Measurements from ENCODE around the gene PCNX3. TPM values are rescaled to one million over a fixed set of nuclear protein-coding genes. Genes with fewer than 3 reads are reported as not detected.

The PCNX3 gene
- 10 to 100 TPM; 46.4 to 53.1 TPM for total RNA-seq
- polyA plus RNA-seq, result 8.5 TPM

DNA sequence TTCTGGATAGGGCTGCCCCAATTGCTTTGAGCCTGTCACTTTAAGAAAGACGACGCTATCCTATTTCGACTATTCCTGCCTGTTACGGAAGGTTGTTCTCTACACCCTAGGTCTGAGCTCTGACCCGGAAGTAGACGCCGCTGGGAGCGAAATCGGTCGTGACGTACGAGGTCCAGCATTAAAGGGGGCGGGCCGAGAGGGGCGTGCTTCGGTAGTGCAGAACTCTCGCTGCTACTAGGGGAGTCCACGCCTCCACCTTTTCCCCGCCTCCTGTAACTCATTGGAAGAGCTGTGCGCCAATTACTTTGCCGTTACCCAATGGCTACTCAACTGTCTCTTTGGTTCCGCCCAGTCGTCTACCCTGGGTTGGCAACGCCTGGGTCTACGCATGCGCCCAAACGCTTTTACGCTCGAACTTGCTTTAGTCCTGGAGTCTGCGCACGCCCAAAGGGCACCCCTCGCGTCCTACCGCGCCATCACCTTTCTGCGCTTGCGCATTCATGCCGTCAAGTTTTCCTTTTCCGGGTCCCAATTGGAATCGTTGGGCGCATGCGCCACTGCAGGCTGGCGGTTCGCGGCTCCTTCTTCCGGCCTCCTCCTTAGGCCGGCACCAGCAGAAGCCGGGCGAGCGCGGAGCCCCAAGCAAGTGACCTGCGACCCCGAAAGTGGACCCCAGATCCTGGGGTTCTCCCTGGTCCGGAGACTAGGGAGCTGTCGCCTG lies at the start of gene PCNX3:
Gene PCNX3 (plus strand): TSS at position 548 of the 721 bp plus-strand sequence. CDS start 536 bp downstream, outside the sequence.
- DNase-seq, result peak; percentile 100
- Histone ChIP-seq H3K4me1 (ENCODE audit: insufficient read depth, low read length) (peaks cover 44% of the 10 kb centered on the region), H3K9me3 (ENCODE audit: low read length) (no peaks in the 10 kb centered on the region), H3K36me3 (ENCODE audit: insufficient read depth, low read length) (peaks cover 12% of the 10 kb centered on the region), H3K27ac (ENCODE audit: low read depth, low read length) (peak within 1 kb of the TSS; percentile 91), H3K27me3 (ENCODE audit: insufficient read depth, low read length, poor library complexity, severe bottlenecking) (no peaks in the 10 kb centered on the region), H3K4me3 (ENCODE audit: low read length) (peak within 1 kb of the TSS; percentile 93)
- peak within 1 kb of the TSS; percentile 89 to 99 (median 97) for H3K4me3 Mint-ChIP-seq
- H3K4me1 Mint-ChIP-seq, result peaks cover 31 to 66% (median 37%) of the 10 kb centered on the region in 3 donors
- CTCF ChIA-PET, result interaction anchor here (0.8 to 2.6 kb wide), 16 partner anchors 10 to 575 kb away, joined by 3 to 28 read pairs (median 4); partner anchors contain the start of genes EHBP1L1, KAT5, MUS81 and RELA
- POLR2A ChIA-PET, result interaction anchor here (0.6 to 3.7 kb wide), 27 partner anchors 9 to 386 kb away, joined by 3 to 32 read pairs (median 5); partner anchors contain the start of genes CCDC85B, CFL1, EHBP1L1 and FAM89B
- H3K36me3 Mint-ChIP-seq, result peaks cover 0 to 61% (median 2%) of the 10 kb centered on the region in 3 donors
- H3K27ac Mint-ChIP-seq, result peak within 1 kb of the TSS; percentile 88 to 100 (median 99)
- H3K9me3 Mint-ChIP-seq, result no peaks in the 10 kb centered on the region
- no peaks in the 10 kb centered on the region for H3K27me3 Mint-ChIP-seq

DNA sequence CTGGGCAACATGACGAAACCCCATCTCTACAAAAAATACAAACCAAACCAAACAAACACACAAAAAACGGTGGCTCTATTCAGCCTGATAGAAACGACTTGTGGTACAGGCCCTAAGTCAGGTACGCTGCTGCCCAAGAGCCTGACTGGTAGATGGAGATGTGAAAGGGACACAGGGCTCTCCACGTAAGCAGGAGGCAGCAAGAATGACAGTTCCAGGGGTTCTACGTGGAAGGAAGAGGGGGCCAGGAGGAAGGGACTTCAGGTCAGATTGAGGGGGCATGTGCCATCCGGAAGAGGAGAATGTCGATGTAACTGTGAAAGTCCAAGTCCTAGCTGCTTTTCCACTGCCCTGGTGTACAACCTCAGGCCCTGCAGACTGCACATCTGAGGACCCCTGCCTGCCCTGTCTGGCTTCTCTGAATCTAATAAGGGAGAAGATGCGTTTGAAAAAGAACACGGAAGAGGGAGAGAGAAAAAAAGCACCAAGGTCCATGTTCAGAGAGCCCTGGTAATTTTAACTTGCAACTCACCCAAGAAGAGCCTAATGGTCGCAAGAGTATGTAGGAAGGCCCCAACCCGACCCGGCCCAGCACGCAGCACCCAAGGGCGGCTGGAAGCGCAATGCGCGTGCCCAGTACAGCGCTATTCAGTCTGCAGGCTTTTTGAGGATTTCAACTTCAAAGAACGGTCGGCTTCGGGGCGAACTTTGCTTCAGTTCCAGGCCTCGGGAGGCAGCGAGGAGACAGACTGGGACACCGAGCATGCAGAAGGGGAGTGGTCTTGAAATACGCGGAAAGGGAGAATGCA lies 46.2 kb upstream of the PCNX3 start:
- H3K9me3 Mint-ChIP-seq, result no peaks in the 10 kb centered on the region
- DNase-seq, result no peak
- peak overlapping the region; percentile 98 to 99 (median 99) for H3K4me3 Mint-ChIP-seq
- peaks cover 0 to 30% (median 2%) of the 10 kb centered on the region in 3 donors for H3K36me3 Mint-ChIP-seq
- H3K27me3 Mint-ChIP-seq, result peaks cover 0 to 1% of the 10 kb centered on the region in 2 donors
- Histone ChIP-seq H3K36me3 (ENCODE audit: insufficient read depth, low read length) (no peaks in the 10 kb centered on the region), H3K27ac (ENCODE audit: low read depth, low read length) (peak overlapping the region; percentile 96), H3K4me3 (ENCODE audit: low read length) (peak overlapping the region; percentile 95), H3K27me3 (ENCODE audit: insufficient read depth, low read length, poor library complexity, severe bottlenecking) (no peaks in the 10 kb centered on the region), H3K9me3 (ENCODE audit: low read length) (no peaks in the 10 kb centered on the region), H3K4me1 (ENCODE audit: insufficient read depth, low read length) (peaks cover 80% of the 10 kb centered on the region)
- POLR2A ChIA-PET, result interaction anchor here (0.6 to 4.3 kb wide), 10 partner anchors 9 to 290 kb away, joined by 3 to 34 read pairs (median 4); partner anchors contain the start of genes MALAT1, MAP3K11, MUS81 and PCNX3
- peak overlapping the region; percentile 96 to 100 (median 100) for H3K27ac Mint-ChIP-seq
- CTCF ChIA-PET, result interaction anchor here (1.0 to 5.5 kb wide), 4 partner anchors 12 to 28 kb away, joined by 4 to 78 read pairs (median 40); no protein-coding TSS in a partner anchor
- peaks cover 67 to 85% (median 82%) of the 10 kb centered on the region in 3 donors for H3K4me1 Mint-ChIP-seq

DNA sequence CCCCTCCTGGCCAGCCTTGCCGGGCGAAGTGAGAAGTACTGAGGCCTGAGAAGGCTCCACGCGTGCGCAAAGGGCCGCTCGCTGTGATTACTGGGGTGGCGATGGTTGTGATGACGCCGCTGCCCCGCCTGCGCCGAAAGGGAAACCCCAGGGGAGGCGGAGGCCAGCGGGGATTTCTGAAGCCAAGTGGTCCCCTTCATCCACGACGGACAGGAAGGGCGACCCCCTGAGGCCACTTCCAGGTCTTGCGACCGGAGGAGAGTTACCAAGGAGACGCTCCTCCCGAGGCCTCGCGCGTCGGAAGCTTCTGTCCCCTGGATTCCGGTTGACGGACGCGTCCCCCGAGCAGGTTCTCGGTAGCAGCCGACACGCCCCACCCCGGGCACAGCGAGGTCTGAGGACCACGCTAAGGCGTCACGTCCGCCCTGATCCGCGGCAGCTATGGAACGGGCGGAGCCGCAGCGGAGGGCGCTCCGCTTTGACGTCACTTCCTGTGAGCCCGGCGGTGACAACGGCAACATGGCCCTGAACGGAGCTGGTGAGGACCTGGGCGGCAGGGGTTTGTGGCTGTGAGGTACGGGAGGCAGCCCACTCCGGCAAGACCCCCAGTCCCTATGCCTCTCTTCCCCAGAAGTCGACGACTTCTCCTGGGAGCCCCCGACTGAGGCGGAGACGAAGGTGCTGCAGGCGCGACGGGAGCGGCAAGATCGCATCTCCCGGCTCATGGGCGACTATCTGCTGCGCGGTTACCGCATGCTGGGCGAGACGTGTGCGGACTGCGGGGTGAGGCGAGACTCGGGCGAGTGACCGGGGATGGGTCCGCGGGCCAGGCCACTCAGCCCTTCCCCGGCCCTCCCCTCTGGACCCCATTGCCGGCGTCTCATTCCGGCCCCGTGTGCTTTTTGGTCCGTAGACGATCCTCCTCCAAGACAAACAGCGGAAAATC lies 45.3 kb upstream of the PCNX3 start, which contains the start of gene ZNRD2:
Gene ZNRD2 (plus strand): TSS at position 505 of the 946 bp plus-strand sequence. CDS start 15 bp downstream, at position 520.
- H3K4me3 ChIP-seq (ENCODE audit: low read length), result peak within 1 kb of the TSS; percentile 95
- no peaks in the 10 kb centered on the region for H3K27me3 ChIP-seq (ENCODE audit: insufficient read depth, low read length, poor library complexity, severe bottlenecking)
- DNase-seq, result peak; percentile 97 to 99 (median 98)
- no peaks in the 10 kb centered on the region for H3K36me3 ChIP-seq (ENCODE audit: insufficient read depth, low read length)
- H3K36me3 Mint-ChIP-seq, result peaks cover 0 to 34% (median 2%) of the 10 kb centered on the region in 3 donors
- H3K4me1 ChIP-seq (ENCODE audit: insufficient read depth, low read length), result peaks cover 76% of the 10 kb centered on the region
- no peaks in the 10 kb centered on the region for H3K9me3 Mint-ChIP-seq
- H3K4me1 Mint-ChIP-seq, result peaks cover 66 to 86% (median 83%) of the 10 kb centered on the region in 3 donors
- peak within 1 kb of the TSS; percentile 96 to 100 (median 100) for H3K27ac Mint-ChIP-seq
- ChIA-PET CTCF (interaction anchor here (1.0 to 5.5 kb wide), 9 partner anchors 10 to 290 kb away, joined by 3 to 78 read pairs (median 13); partner anchors contain the start of gene MUS81), POLR2A (interaction anchor here (0.6 to 4.3 kb wide), 15 partner anchors 9 to 290 kb away, joined by 3 to 34 read pairs (median 4); partner anchors contain the start of genes MALAT1, MAP3K11, MUS81 and PCNX3)
- peak within 1 kb of the TSS; percentile 98 to 99 (median 99) for H3K4me3 Mint-ChIP-seq
- H3K9me3 ChIP-seq (ENCODE audit: low read length), result no peaks in the 10 kb centered on the region
- H3K27ac ChIP-seq (ENCODE audit: low read depth, low read length), result peak within 1 kb of the TSS; percentile 96
- H3K27me3 Mint-ChIP-seq, result peaks cover 0 to 1% of the 10 kb centered on the region in 2 donors

DNA sequence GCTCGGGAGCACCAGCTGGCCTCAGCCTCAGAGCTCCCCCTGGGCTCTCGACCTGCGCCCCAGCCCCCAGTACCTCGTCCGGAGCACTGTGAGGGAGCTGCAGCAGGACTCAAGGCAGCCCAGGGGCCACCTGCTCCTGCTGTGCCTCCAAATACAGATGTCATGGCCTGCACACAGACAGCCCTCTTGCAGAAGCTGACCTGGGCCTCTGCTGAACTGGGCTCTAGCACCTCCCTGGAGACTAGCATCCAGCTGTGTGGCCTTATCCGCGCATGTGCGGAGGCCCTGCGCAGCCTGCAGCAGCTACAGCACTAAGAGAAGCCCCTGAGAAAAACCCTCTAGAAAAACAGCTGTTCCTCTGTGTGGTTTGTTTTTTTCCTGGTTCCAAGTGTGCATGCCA lies 44.2 kb upstream of the PCNX3 start:
- peak overlapping the region; percentile 85 to 99 (median 99) for H3K4me3 Mint-ChIP-seq
- peak overlapping the region; percentile 96 to 100 (median 100) for H3K27ac Mint-ChIP-seq
- H3K4me1 Mint-ChIP-seq, result peaks cover 59 to 80% (median 76%) of the 10 kb centered on the region in 3 donors

DNA sequence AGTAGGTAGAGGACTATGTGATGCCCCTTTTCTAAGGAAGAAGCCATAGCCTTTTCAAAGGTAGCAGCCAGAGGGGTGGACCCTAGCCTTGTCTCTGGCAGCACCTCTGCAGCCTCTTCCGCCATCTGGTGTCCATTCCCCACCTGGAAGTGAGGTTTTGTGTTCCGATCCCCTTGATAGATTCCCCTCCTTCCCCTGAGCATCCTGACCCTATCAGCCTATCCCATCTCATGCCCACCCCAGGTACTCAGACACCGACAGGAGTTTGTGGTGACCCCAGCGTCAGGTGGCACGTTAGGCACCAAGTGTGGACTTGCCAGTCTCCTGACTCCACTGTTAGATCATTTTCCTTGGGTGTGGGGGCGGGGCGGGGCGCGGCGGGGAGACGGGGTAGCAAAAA lies 43.6 kb upstream of the PCNX3 start:
- CTCF ChIA-PET, result interaction anchor here (0.7 to 5.5 kb wide), 10 partner anchors 16 to 153 kb away, joined by 3 to 78 read pairs (median 12); partner anchors contain the start of gene PCNX3
- H3K4me3 Mint-ChIP-seq, result peak overlapping the region; percentile 85 to 99 (median 99)
- Histone ChIP-seq H3K27me3 (ENCODE audit: insufficient read depth, low read length, poor library complexity, severe bottlenecking) (no peaks in the 10 kb centered on the region), H3K4me1 (ENCODE audit: insufficient read depth, low read length) (peaks cover 68% of the 10 kb centered on the region), H3K9me3 (ENCODE audit: low read length) (no peaks in the 10 kb centered on the region), H3K4me3 (ENCODE audit: low read length) (peak overlapping the region; percentile 59), H3K36me3 (ENCODE audit: insufficient read depth, low read length) (no peaks in the 10 kb centered on the region), H3K27ac (ENCODE audit: low read depth, low read length) (peak overlapping the region; percentile 43)
- H3K9me3 Mint-ChIP-seq, result peaks cover 0 to 2% (median 0%) of the 10 kb centered on the region in 5 donors
- no peak for DNase-seq
- peaks cover 0 to 1% of the 10 kb centered on the region in 2 donors for H3K27me3 Mint-ChIP-seq
- peaks cover 59 to 80% (median 70%) of the 10 kb centered on the region in 3 donors for H3K4me1 Mint-ChIP-seq
- H3K27ac Mint-ChIP-seq, result peak overlapping the region; percentile 96 to 100 (median 100)
- H3K36me3 Mint-ChIP-seq, result peaks cover 0 to 37% (median 2%) of the 10 kb centered on the region in 3 donors
- POLR2A ChIA-PET, result interaction anchor here (0.6 to 4.3 kb wide), 12 partner anchors 13 to 1284 kb away, joined by 3 to 34 read pairs (median 4); partner anchors contain the start of genes MAP3K11, NEAT1, PCNX3 and SIPA1

More for the DNA sequence above, 44.2 kb upstream of the PCNX3 start:
- Histone ChIP-seq H3K36me3 (ENCODE audit: insufficient read depth, low read length) (no peaks in the 10 kb centered on the region), H3K27ac (ENCODE audit: low read depth, low read length) (peak overlapping the region; percentile 96), H3K4me3 (ENCODE audit: low read length) (peak overlapping the region; percentile 59), H3K9me3 (ENCODE audit: low read length) (no peaks in the 10 kb centered on the region), H3K4me1 (ENCODE audit: insufficient read depth, low read length) (peaks cover 68% of the 10 kb centered on the region), H3K27me3 (ENCODE audit: insufficient read depth, low read length, poor library complexity, severe bottlenecking) (no peaks in the 10 kb centered on the region)
- no peak for DNase-seq
- peaks cover 0 to 1% of the 10 kb centered on the region in 2 donors for H3K27me3 Mint-ChIP-seq
- CTCF ChIA-PET, result interaction anchor here (0.8 to 5.5 kb wide), 9 partner anchors 12 to 152 kb away, joined by 3 to 78 read pairs (median 13); partner anchors contain the start of gene PCNX3
- peaks cover 0 to 37% (median 2%) of the 10 kb centered on the region in 3 donors for H3K36me3 Mint-ChIP-seq
- peaks cover 0 to 2% (median 0%) of the 10 kb centered on the region in 5 donors for H3K9me3 Mint-ChIP-seq
- POLR2A ChIA-PET, result interaction anchor here (1.1 to 4.3 kb wide), 5 partner anchors 25 to 146 kb away, joined by 4 to 34 read pairs (median 9); partner anchors contain the start of genes MAP3K11, PCNX3 and SIPA1

DNA sequence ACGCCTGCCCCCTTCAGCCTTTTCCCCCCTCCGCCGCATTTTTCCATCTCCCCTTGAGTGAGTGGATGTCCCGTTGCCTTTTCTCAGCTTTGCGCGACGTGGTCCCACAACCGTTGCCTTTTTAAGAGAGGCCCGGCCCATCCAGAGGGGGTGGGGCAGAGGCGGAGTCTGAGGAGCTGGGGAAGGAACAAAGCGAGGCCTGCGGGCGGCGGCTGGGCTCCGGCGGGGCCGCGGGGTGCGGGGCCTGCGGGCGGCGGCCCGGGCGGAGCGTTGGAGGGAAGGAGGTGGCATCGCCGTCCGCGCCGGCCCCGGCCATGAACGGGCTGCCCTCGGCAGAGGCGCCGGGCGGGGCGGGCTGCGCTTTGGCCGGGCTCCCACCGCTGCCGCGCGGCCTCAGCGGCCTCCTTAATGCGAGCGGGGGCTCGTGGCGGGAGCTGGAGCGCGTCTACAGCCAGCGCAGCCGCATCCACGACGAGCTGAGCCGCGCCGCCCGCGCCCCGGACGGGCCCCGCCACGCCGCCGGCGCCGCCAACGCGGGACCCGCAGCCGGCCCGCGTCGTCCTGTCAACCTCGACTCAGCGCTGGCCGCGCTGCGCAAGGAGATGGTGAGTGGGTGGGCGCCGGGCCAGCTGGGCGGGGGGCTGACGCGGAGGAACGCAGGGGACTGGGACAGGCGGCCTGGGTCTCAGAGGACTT lies 43.1 kb upstream of the PCNX3 start, which contains the start of gene FAM89B:
Gene FAM89B (plus strand): TSS at position 183 of the 696 bp plus-strand sequence. CDS start 132 bp downstream, at position 315.
- Histone ChIP-seq H3K27ac (ENCODE audit: low read depth, low read length) (peak within 1 kb of the TSS; percentile 62), H3K4me1 (ENCODE audit: insufficient read depth, low read length) (peaks cover 68% of the 10 kb centered on the region), H3K36me3 (ENCODE audit: insufficient read depth, low read length) (no peaks in the 10 kb centered on the region), H3K27me3 (ENCODE audit: insufficient read depth, low read length, poor library complexity, severe bottlenecking) (no peaks in the 10 kb centered on the region), H3K9me3 (ENCODE audit: low read length) (no peaks in the 10 kb centered on the region), H3K4me3 (ENCODE audit: low read length) (peak within 1 kb of the TSS; percentile 72)
- peak; percentile 81 to 93 (median 83) for DNase-seq
- ChIA-PET POLR2A (interaction anchor here (0.6 to 4.3 kb wide), 15 partner anchors 14 to 1283 kb away, joined by 3 to 34 read pairs (median 3); partner anchors contain the start of genes MAP3K11, NEAT1, PCNX3 and SCYL1), CTCF (interaction anchor here (0.7 to 5.5 kb wide), 11 partner anchors 10 to 153 kb away, joined by 3 to 78 read pairs (median 5); no protein-coding TSS in a partner anchor)
- peaks cover 0 to 37% (median 2%) of the 10 kb centered on the region in 3 donors for H3K36me3 Mint-ChIP-seq
- peak within 1 kb of the TSS; percentile 96 to 100 (median 100) for H3K27ac Mint-ChIP-seq
- H3K4me3 Mint-ChIP-seq, result peak within 1 kb of the TSS; percentile 91 to 99 (median 99)
- peaks cover 59 to 82% (median 69%) of the 10 kb centered on the region in 3 donors for H3K4me1 Mint-ChIP-seq
- peaks cover 0 to 2% (median 0%) of the 10 kb centered on the region in 5 donors for H3K9me3 Mint-ChIP-seq
- H3K27me3 Mint-ChIP-seq, result peaks cover 0 to 1% of the 10 kb centered on the region in 2 donors

Measured in CD8-positive, alpha-beta memory T cell (primary cell).